HG03060 (cell line): ENCODE measurements around the gene SERPINI1.

Source experiments
- ATAC-seq: cut with Tn5 transposase; IDR thresholded peaks from one replicate; pipeline ENCODE4 v1.9.1; 2021; ENCODE audit warnings: low read depth, moderate number of reproducible peaks; ENCODE audit not compliant: unreplicated experiment

The SERPINI1 gene

GRCh38 chr3:167872941-167873340, 137.4 kb downstream of the SERPINI1 start:
- no peak for ATAC-seq

DNA sequence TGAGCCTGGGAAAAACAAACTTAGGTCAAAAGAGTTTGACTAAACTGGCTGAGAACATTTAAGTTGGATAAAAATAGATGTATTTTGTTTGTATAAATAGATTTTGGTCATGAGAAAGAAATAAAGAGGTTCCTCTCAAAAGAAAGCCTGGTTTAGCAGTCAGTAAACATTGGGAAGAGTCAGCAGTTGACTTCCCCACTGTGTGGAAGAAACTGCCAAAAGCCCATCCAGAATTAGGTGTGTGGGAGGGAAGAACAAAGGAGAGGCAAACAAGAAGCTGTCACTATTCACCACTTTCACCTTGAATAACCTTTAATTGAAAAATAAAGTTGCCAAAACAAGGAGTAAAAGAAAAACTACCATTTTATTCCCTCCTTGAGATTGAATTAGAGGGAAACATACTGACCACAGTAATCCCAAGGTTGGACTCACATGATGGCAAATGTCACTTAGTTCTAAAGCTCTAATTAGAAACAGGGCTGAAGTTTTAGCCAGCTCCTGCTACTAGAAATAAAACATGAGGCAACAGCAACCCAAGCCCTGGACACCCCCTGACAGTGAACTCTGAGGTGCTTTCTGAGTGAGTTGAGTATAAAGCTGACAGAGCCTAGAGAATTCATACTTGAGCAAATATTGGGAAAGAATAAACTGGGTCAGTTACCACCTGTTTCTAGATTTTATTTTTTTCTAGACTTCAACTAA, 139.3 kb downstream of the SERPINI1 start:
- ATAC-seq: no peak
